Stimulated activated naive CD4-positive, alpha-beta T cell (primary cell): ENCODE measurements around the gene GANC.

ENCODE experiments used
- DNase-seq, 6 experiments: peaks; one replicate each; lab custom pipeline; 2025; lab: John Stamatoyannopoulos, UW

GANC gene

GRCh38 chr15:42384597-42384996, 111.6 kb downstream of the GANC start:
- no peak for DNase-seq

- no peak for DNase-seq
Observed at GRCh38 chr15:42385206-42385979, 112.4 kb downstream of the GANC start.

- no peak for DNase-seq
Observed at GRCh38 chr15:42385980-42386700, 113.1 kb downstream of the GANC start.

- DNase-seq = no peak
Observed at GRCh38 chr15:42387603-42388002, 114.6 kb downstream of the GANC start.

GRCh38 chr15:42392309-42393024, 119.5 kb downstream of the GANC start:
- no peak for DNase-seq

- no peak for DNase-seq
Observed at GRCh38 chr15:42394106-42394505, 121.1 kb downstream of the GANC start.

GRCh38 chr15:42395838-42396237, 122.8 kb downstream of the GANC start:
- no peak for DNase-seq

- DNase-seq = no peak
Observed at GRCh38 chr15:42401544-42402454, 128.8 kb downstream of the GANC start.

GRCh38 chr15:42402455-42403205, 129.6 kb downstream of the GANC start:
- DNase-seq = no peak

GRCh38 chr15:42403389-42403788, 130.4 kb downstream of the GANC start:
- DNase-seq = no peak

GRCh38 chr15:42404461-42405235, 131.6 kb downstream of the GANC start:
- DNase-seq = no peak

GRCh38 chr15:42405863-42406482, 133.0 kb downstream of the GANC start:
- no peak for DNase-seq
